Activated CD4-positive, alpha-beta T cell treated with anti-CD3 and anti-CD28 coated beads for 48 hours (primary cell): ENCODE measurements around the gene PRDM16.

Experiments
- DNase-seq: peaks from one replicate; pipeline ENCODE4 v3.0.0-alpha.2; 2020

The PRDM16 gene

DNA sequence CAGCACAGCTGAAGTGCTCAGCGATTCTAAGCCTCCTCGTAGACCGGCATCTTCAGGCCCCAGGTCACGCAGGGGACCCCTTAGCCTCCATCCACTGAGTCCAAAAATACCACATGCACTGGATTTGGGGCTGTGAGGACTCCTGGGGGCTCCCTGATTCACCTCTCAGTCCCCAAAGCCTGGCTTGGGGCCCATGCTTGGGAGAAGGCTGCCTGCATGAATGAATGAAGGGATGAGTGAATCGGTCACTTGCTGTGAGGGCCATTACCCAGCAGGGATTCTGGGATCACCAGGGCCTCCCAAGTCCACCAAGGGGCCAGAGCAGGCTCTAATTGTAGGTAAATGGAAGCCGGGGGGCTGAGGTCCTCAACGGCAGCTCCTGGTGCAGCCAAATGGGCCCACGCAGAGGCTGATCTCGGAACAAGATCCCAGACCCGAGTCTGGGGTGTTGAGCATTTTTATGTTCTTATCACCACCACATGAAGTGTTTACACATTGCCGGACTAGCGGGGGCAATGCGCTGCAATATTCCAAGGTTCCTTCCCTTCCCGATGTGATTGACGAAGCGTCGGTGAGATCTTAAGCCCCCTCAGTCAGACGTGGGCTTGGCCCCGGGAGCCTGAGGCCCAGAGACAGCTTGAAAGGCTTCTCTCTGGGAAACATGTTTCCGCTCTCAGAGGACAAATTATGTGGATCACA is 371.9 kb downstream of the PRDM16 start:
- DNase-seq: no peak

DNA sequence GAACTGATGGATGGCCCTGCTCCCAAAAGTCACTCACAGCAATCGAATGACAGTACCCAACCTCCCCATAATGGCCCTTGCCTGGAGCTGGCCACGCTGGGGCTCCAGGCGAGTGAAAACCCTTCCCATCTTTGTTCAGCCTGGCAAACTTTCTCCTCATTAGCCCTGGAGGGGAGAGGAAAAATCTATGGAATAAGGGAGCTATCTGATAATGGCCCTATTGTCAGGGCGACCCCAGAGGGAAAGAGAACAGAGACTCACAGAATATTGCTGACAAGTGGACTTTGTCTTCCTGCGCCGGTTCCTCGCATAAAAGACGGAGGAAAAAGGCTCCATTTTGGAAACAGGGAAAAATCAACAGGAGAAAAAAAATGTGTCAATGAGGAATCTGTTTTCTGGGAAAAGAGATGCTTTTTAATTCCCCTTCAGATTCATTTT is 372.4 kb downstream of the PRDM16 start:
- DNase-seq: no peak

DNA sequence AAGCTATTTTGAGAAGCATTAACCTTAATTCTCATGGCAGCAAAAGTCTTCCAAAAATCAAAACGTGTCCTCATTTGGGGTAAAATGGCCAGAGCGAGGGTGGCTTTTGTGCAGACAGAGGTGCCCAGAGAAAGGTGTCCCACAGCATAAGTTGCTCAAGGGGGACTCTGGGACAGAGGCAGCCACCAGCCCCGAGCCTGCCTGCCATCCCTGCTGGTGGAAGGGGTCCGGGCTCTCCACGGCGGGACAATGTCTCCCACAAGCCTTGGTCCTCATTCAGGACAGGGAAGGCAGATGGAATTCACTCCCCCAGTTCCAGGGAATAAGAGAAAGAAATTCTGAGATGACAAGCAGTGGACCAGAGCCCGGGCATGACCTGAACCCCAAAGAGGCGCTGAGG is 372.9 kb downstream of the PRDM16 start:
- DNase-seq: no peak

DNA sequence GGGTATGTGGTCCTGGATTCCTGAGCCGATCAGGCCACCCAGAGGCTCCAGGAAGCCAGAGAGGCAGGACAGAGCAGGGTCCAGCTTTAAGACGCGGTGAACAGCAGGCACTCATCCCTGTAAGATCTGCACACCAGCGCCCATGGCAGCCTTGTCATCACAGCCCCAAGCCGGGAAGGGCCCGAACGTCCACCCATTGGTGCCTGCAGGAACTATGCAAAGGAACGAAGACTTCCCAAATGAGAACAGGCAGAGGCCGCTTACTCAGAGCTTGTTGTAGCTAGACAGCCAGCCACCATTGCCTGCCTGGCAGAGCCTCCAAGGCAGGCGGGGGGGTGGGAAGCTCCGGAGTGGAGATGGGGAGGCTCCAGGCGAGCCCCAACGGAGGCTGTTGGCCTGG is 373.3 kb downstream of the PRDM16 start:
- DNase-seq: no peak

DNA sequence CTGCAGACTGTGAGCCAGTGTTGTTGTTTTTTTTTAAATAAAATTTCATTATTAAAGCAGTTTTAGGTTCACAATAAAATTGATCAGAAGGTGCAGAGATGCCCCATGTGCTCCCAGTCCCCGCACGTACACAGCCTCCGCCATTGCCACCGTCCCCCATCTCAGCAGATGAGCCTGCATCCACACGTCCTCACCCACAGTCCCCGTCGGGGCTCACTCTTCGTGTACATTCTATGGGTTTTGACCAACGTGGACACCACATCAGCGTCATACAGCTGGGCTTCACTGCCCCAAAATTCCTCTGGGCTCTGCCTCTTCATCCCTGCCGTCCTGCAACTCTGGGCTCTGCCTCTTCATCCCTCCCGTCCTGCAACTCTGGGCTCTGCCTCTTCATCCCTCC is 373.9 kb downstream of the PRDM16 start:
- no peak for DNase-seq

DNA sequence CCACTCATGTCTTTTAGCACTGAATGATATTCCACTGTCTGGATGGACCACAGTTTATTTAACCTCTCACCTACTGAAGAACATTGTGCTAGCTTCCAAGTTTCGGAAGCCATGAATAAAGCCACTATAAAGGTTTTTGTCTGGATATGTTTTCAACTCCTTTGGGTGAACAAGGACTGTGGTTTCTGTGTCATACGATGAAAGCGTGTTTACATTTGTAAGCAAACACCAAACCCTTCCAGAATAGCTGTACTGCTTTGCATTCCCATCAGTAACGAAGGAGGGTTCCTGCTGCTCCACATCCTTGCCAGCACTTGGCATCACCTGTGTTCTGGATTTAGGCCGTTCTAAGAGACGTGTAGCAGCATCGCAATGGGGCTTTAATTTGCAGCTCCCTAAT is 374.8 kb downstream of the PRDM16 start:
- DNase-seq: no peak

DNA sequence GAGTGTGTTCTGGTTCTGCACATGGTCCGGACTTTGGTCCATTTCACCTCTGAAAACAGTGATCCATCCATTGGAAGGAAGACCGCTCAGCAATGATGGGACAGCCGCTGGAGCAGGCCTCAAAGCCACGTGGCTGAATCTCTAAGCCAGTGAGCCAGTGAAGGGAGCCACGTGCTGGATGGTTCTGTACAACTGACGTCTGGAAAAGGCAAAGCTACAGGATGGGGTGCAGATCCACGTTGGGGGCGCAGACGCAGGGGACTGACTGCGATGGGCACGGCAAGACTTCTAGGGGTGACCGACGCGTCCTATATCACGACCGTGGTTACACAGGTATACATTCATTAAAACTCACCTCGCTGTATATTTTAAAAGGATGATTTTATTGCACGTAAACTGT is 375.3 kb downstream of the PRDM16 start:
- no peak for DNase-seq

DNA sequence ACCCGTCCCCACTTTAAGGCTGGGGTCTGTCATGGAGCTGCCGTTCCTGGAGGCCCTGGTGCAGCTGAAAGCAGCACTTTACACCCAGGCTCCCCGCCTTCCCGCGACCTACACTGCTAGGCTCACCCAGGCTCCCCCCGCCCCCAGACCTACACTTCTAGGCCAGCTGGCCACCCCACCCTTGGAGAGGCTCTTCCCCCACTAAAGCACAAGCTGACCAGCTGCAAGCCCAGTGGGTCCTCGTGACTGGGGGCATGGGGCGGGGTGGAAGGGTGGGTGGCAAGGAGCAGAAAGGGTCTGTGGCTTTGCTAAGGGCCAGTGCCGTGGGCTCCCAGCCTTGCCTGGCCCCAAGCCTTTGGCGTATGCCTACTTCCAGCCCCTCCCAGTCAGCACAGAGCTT is 375.7 kb downstream of the PRDM16 start:
- DNase-seq: no peak

DNA sequence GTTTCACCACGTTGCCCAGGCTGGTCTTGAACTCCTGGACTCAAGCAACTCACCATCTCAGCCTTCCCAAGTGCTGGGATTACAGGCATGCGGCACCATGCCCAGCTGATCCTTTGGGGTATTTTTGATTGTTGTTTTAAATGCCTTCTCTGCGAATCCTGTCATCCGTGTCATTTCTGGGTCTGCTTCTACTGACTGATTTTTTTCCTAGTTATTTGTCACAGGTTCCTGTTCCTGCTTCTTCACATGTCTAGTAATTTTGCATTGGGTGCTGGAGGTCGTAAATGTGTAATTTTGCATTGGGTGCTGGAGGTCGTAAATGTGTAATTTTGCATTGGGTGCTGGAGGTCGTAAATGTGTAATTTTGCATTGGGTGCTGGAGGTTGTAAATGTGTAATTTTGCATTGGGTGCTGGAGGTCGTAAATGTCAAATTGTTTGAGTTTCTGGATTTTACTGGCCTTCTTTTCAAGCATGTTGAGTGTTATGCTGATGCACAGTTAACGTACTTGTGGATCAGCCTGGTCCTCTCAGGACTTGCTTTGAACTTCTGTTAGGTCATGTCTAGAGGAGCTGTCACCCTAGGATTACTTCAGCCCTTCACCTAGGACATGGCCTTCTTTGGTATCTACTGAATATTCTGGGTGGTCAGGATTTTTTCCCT is 381.3 kb downstream of the PRDM16 start:
- no peak for DNase-seq

DNA sequence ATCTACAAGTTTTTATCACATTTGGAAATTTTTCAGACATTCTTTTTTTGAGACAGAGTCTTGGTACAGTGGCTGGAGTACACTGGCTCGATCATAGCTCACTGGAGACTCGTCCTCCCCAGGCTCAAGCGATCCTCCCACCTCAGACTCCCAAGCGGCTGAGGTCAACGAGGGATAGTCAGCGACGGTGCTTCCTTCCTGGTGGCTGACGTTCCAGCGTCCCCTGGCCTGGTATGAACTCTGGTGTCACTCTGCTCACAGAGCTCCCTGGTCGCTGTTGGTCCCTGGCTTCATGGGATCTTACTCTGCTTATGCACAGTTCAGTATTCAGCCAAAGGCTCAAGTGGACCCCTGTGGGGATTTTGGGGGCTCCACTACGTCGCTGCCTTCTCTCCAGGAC is 382.0 kb downstream of the PRDM16 start:
- no peak for DNase-seq

DNA sequence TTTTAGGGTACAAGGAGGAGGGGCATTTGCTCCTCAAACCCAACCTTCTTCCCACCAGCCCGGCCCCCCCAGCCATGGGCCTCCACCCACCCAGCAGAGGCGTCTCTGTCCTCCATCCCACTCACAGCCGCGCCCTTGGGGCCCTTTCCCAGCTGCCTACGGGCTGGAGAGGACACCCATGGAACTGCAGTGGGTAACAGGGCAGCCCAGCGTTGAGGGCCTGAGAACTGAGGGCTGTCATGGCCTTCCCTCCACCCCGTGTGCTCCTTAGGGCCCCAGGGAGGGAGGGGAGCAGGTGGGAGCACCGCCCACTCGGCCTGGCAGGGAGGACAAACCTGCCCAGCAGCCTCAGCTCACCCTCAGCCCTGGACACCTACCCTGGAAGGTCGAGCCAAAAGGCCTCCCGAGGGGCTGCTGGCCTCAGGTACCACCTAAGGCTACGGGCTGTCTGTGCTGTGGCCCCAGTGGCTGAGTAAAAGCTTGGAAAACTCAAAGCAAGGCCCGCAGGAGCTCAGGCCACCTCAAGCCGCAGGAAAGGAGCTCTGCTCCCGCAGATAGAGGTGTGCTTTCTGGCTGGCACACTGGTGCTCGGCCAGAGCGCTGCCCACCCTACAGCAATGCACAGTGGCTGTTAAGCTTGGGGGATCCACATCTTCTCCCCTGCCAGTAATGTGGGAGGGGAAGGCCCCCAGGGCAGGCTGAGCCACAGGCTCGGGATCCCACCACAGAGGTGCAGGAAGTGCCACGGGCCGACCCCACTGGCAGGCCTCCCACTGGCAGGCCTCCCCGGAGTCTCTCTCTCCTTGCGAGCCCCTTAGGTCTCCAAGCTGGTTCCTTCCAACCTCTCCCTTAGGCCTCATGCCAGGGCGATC is 383.2 kb downstream of the PRDM16 start:
- DNase-seq: no peak

DNA sequence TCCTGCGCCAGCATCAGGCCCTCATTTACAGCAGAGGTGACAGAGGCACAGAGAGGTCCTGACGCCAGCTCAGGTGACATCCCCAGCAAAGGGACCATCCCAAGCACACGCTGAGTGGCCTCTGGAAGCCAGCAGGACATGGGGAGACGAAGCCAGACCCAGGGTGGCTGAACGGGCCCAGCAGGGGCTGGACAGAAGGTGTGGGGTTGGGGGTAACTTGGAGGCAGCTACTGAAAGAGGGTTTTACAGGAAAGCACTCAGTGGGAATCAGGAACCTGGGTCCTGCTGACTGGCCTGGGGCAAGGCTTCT is 383.8 kb downstream of the PRDM16 start:
- DNase-seq: no peak

DNA sequence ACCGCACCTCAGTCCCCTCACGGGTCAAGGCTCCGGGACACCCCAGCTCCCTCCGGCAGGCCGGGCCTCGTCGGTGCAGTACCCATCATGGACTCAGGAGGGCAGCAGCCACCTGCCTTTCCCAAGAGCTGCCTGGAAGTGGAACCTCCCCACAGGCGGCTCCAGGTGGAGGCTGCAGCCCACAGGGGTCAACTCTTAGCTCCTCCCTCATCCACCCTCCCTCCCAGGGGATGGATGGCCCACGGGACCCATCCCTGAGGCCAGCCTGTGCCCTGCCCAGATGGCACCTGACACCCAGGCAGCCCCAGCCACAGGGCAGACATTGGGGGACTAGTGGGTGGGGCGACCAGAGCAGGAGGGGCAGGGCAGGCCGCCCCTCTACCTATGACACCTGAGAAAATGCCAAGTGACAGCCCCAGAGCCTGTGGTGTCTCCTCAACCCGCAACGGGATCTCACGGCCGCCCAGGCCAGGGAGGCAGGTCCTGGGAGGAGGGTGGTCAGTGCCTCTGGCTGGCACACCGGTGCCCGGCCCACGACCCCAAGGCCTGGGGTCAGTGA is 384.3 kb downstream of the PRDM16 start:
- DNase-seq: peak; percentile 83

DNA sequence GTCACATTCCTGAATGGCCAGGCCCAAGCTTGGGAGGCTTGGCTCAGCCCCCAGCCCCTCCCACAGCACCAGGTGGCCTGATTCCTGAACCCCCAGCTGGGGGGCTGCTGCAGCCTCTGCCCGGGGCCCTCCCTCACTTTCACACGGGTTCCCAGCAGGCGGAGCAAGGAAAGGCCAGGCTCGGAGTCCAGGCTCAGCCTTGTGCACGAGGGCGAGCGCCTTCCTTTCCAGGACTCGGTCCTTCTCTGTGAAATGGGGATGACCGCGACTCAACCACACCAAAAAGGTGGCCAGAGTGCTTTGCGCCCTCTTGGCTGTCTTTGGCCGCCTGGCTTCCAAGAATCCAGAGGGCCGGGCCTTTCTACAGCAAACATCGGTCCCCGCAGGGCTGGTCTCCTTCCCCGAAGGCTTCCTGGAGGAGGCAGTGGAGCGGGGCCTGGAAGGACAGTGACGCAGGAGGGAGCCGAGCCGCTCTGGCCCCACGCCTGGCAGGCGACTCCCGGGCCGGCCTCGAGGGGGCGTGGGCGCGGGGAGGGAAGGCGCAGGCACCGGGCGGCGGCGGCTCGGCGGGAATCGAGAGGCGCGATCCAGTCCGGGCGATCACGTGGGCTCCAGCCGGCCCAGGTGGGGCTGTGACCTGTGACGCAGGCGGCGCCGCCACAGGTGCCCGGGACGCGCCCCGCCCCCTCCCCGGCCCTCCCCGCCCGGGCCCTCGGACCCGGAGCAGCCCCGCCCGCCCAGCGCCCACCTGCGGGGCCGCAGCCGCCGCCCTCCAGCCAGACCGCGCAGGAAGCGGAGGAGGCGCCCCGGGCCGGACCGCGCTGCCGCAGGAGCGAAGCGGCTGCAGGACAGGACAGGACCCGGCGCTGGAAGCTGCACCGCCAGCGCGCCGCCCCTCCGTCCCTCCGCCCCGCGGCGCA is 385.1 kb downstream of the PRDM16 start, which contains the start of gene ARHGEF16:
Gene ARHGEF16 (plus strand): TSS at position 775 of the 920 bp plus-strand sequence. CDS start 8,420 bp downstream, outside the sequence.
- peak; percentile 32 for DNase-seq

DNA sequence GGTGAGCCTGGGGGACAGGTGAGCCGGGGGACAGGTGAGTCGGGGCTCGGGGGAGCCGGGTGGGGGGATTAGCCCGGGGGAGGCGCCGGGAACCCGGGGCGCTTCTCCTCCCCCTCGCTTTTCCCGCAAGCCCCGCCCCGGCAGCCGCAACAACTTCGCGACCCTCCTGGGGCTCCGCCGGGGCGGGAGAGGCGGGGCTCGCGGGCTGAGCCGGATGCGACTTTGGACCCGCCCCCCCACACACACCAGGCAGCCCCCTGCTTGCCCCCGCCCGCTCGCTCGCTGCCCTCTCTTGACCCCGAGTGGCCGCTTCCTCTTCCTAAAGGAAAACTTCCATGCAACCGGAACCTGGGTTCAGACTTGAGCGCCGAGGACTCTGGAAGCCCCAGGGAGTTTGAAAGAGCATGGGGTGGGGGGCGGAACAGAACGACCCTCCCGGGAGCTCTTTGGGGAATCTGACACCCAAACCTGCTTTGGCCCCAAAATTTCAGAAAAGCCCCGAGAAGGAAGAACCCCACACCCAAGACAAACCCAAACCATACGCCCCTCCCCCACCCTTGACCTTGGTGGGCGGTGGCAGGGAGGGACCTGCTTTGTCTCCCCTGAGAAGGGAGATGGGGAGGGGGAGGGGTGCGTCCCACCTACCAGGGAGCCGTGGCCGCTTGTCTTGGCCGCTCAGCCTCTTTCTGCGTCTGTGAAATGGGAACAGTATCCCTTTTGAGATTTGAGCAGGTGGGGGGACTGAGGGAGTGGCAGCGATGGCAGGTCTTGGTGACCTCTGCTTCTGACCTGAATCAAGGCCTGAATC is 386.0 kb downstream of the PRDM16 start:
- no peak for DNase-seq

DNA sequence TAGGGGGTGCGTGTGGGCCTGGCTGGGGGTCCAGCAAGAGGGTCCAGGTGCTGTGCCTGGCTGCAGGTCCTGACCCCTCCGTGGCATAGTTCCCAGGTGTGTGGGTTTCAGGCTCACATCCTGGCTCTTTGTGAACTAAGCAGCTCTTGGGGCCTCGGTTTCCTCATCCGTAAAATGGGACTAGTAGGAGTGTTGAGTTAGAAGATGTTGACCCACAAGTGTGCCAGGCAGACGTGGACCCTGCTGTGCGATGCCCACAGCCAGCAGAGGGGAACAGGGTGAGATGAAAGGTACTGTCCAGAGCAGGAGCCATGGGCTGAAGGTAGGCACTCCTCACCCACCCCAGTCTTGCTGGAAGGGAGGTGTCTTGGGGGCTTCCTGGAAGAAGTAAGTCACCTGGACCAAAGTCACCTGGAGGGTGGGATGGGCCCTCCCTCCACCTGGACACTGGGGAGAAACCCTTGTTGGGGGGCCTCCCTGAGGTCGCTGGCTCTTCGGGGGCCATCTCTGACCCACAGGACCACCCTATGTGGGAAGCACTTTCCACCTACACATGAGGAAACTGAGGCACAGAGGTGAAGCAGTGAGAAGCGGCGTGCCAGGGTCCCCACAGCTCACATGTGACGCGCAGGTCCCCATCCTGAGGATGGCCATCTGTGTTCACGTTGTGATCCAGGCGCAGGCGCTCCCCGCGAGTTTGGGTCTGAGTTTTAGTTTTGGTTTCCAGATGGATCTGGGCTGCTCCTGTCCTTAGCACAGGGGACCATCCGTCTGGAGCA is 386.9 kb downstream of the PRDM16 start:
- DNase-seq: no peak

DNA sequence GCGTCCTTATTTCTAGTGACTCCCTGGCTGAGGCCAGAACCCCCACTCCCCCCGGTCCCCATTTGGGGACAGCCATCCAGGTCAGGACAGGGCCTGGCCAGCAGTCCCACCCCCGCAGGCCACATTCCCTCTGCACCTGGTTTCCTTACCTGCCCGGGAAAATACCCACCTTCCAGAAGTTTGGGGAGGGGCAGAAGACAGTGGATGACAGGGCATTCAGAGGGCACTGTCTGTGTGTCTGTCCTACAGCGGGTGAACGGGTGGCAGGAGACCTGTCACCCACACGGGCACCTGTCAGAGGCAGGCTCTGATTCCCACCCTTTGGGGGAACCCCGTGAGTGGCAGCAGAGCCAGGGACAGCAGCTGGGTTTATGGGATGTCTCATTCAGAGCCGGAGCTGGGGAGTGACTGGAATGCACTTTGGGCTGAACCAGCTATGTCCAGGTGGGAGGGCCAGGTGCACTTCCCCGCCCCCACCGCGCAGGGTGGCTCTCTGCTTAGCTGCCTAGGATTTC is 387.5 kb downstream of the PRDM16 start:
- DNase-seq: no peak

DNA sequence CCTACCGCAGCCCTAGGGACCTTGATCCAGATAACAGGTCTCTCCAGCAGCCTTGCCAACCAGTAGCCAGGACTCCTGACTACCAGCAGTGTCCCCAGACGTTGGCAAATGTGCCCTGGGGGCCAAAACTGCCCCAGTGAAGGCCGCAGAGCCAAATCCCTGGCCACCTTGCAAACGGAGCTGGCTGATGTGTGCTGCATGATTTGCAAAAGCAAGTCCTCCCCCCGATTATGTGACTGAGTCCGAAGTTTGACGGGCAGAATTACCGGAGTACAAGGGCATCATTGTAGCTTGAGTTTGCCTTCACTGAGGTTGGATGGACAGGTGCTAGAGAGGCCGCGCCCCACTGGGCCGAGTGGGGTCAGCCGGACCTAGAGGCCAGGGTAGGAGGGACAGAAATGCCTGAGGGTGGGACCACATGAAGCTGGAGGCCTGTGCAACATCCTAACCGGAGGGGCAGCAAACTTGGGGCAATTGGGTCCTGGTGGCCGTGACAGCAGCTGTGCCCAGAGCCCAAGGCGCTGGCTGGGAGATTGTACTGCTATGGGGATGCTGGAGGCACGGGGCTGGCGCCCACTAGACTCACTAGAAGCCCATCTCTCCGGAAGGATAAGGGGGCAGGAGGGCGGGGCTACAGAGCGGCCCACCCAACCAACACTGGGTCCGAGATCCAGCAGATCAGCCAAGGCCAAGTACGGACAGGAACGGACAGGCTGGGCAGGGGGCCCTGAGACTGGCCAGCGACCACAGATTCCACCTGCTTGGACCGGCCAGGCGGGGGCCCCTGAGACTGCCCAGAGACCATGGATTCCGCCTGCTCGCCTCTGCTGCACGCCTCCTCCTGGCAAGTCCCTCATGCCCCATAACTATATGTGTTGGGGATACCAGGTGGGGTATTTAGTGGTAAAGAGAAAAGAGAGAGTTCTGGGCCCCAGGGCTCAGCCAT is 388.2 kb downstream of the PRDM16 start:
- DNase-seq: no peak
